ENCODE data around the gene NDUFS3.
"Not testable (repeated sequence)": the region's sequence is repeated elsewhere in the genome, so short reads cannot be mapped to it uniquely, and the experiment has no call there.

The NDUFS3 gene

GRCh38 chr11:47553406-47553743, 25.5 kb upstream of the NDUFS3 start:
- TF ChIP-seq CTCF (IDR thresholded peaks at IDR 0.05; ENCODE audit: low read depth, low read length) = no peak
- Histone ChIP-seq H3K9me3 (ENCODE audit: severe bottlenecking) (no peaks in the 10 kb centered on the region), H3K27ac (peak overlapping the region; percentile 71), H3K36me3 (peaks cover 24% of the 10 kb centered on the region), H3K27me3 (ENCODE audit: insufficient read depth, low read depth, severe bottlenecking) (no peaks in the 10 kb centered on the region), H3K4me3 (ENCODE audit: low read depth, low read length) (peak overlapping the region; percentile 32)
- no peak for DNase-seq

- H3K27me3 ChIP-seq (ENCODE audit: insufficient read depth, low read depth, severe bottlenecking); DNase-seq; H3K27ac ChIP-seq; H3K9me3 ChIP-seq (ENCODE audit: severe bottlenecking); H3K4me3 ChIP-seq (ENCODE audit: low read depth, low read length); H3K36me3 ChIP-seq: not testable (repeated sequence)
These were observed 21.9 kb upstream of the NDUFS3 start for GRCh38 chr11:47557004-47557403.

GRCh38 chr11:47558695-47559094, 20.2 kb upstream of the NDUFS3 start:
- TF ChIP-seq CTCF (IDR thresholded peaks at IDR 0.05; ENCODE audit: low read depth, low read length) = no peak

GRCh38 chr11:47560426-47560825, 18.4 kb upstream of the NDUFS3 start:
- no peak for TF ChIP-seq CTCF (IDR thresholded peaks at IDR 0.05; ENCODE audit: low read depth, low read length)
- H3K9me3 ChIP-seq (ENCODE audit: severe bottlenecking) = no peaks in the 10 kb centered on the region
- no peaks in the 10 kb centered on the region for H3K27me3 ChIP-seq (ENCODE audit: insufficient read depth, low read depth, severe bottlenecking)
- no peak overlapping the region for H3K27ac ChIP-seq
- H3K4me3 ChIP-seq (ENCODE audit: low read depth, low read length) = no peak overlapping the region
- DNase-seq = no peak
- no peaks in the 10 kb centered on the region for H3K36me3 ChIP-seq

More at GRCh38 chr11:47558695-47559094, 20.2 kb upstream of the NDUFS3 start:
- H3K27ac ChIP-seq = no peak overlapping the region
- no peaks in the 10 kb centered on the region for H3K9me3 ChIP-seq (ENCODE audit: severe bottlenecking)
- no peak overlapping the region for H3K4me3 ChIP-seq (ENCODE audit: low read depth, low read length)
- no peak for DNase-seq
- H3K27me3 ChIP-seq (ENCODE audit: insufficient read depth, low read depth, severe bottlenecking) = no peaks in the 10 kb centered on the region
- H3K36me3 ChIP-seq = no peaks in the 10 kb centered on the region

- H3K36me3 ChIP-seq; H3K9me3 ChIP-seq (ENCODE audit: severe bottlenecking); H3K27me3 ChIP-seq (ENCODE audit: insufficient read depth, low read depth, severe bottlenecking); H3K27ac ChIP-seq; H3K4me3 ChIP-seq (ENCODE audit: low read depth, low read length); DNase-seq: not testable (repeated sequence)
These were observed 16.5 kb upstream of the NDUFS3 start for GRCh38 chr11:47562393-47562792.

- H3K36me3 ChIP-seq = peaks cover 16% of the 10 kb centered on the region
- H3K27ac ChIP-seq; H3K27me3 ChIP-seq (ENCODE audit: insufficient read depth, low read depth, severe bottlenecking); H3K9me3 ChIP-seq (ENCODE audit: severe bottlenecking); DNase-seq; H3K4me3 ChIP-seq (ENCODE audit: low read depth, low read length): not testable (repeated sequence)
These were observed 14.5 kb upstream of the NDUFS3 start for GRCh38 chr11:47564366-47564765.

- H3K27ac ChIP-seq = peak overlapping the region; percentile 91
These were observed 13.9 kb upstream of the NDUFS3 start for GRCh38 chr11:47564933-47565339.

More at GRCh38 chr11:47564933-47565339, 13.9 kb upstream of the NDUFS3 start:
- H3K36me3 ChIP-seq = peaks cover 22% of the 10 kb centered on the region
- no peaks in the 10 kb centered on the region for H3K9me3 ChIP-seq (ENCODE audit: severe bottlenecking)
- no peak for DNase-seq
- peak overlapping the region; percentile 67 for H3K4me3 ChIP-seq (ENCODE audit: low read depth, low read length)
- no peak for TF ChIP-seq CTCF (IDR thresholded peaks at IDR 0.05; ENCODE audit: low read depth, low read length)
- H3K27me3 ChIP-seq (ENCODE audit: insufficient read depth, low read depth, severe bottlenecking) = no peaks in the 10 kb centered on the region
